HCT116 (cell line): ENCODE results near the gene MMP28. TPM values are rescaled to one million over a fixed set of nuclear protein-coding genes. Genes with fewer than 3 reads are reported as not detected.

Source experiments
- ATAC-seq: fragments of 200-7000 bp; cut with Tn5 transposase; 2 replicates; pipeline ENCODE4 v1.9.1; 2020; ENCODE audit warnings: mild to moderate bottlenecking, moderate library complexity
- BruUV-seq: library from RNA; stranded (reverse); fragments of 400-500 nt; replicated peaks from 2 replicates; lab custom pipeline; 2021; lab: Mats Ljungman, UMichigan
- CTCF ChIA-PET: fragments of 300-600 bp; sonication (Branson Sonifier 250); formaldehyde crosslinking; loops from one replicate; lab custom pipeline; 2021; ENCODE audit warnings: antibody characterized with exemption; lab: Charles Lee
- POLR2A ChIA-PET: fragments of 300-600, 350-600 bp; sonication (Branson Sonifier 250); formaldehyde crosslinking; loops from one replicate; lab custom pipeline; 2021; ENCODE audit warnings: antibody characterized with exemption; lab: Charles Lee
- RAD21 ChIA-PET, 2 experiments: fragments of 300-600 bp; sonication (Branson Sonifier 250); formaldehyde crosslinking; loops; one replicate each; lab custom pipeline; 2023; ENCODE audit warnings: low total read pairs in 2 of 2; ENCODE audit not compliant: uncharacterized antibody in 2 of 2, unreplicated experiment in 2 of 2, low non-redundant PET in 1 of 2; lab: Charles Lee
- DNase-seq: peaks from one replicate; pipeline ENCODE4 v3.0.0-alpha.2; 2010; ENCODE audit warnings: low read depth, low spot score
- H2AFZ ChIP-seq: fragments of 200-600 bp; shearing (Covaris generic), sonication (generic); 2 replicates; pipeline ENCODE4 v1.6.1; 2017; ENCODE audit warnings: low read depth, mixed run types, mixed read lengths, antibody characterized with exemption, low read length; ENCODE audit not compliant: poor library complexity, severe bottlenecking
- H3K27ac ChIP-seq: 2 replicates; pipeline ENCODE4 v1.5.1; 2012; ENCODE audit warnings: low read depth, low read length
- H3K27me3 ChIP-seq: fragments of 200-600 bp; sonication (generic); 2 replicates; pipeline ENCODE4 v1.6.1; 2016; ENCODE audit warnings: mixed run types, low read length, mixed read lengths; ENCODE audit not compliant: insufficient read depth
- H3K36me3 ChIP-seq, 2 experiments: fragments of 200-500 bp in 1 of 2; fragments of 200-600 bp in 1 of 2; sonication (Bioruptor generic) in 1 of 2; sonication (generic) in 1 of 2; 2 replicates each; pipeline versions ENCODE4 v1.5.1 to v1.6.1; 2014 to 2016; ENCODE audit warnings: low read length in 2 of 2, inconsistent platforms in 1 of 2, mixed read lengths in 1 of 2, mixed run types in 1 of 2; ENCODE audit not compliant: insufficient read depth in 2 of 2, control insufficient read depth in 1 of 2
- H3K4me1 ChIP-seq, 2 experiments: fragments of 200-600 bp in 1 of 2; sonication (generic) in 1 of 2; 2 replicates each; pipeline versions ENCODE4 v1.5.1 to v1.6.1; 2012 to 2017; ENCODE audit warnings: low read length in 2 of 2, inconsistent platforms in 1 of 2, mild to moderate bottlenecking in 1 of 2, mixed read lengths in 1 of 2, mixed run types in 1 of 2, moderate library complexity in 1 of 2; ENCODE audit not compliant: insufficient read depth in 2 of 2, control insufficient read depth in 1 of 2
- H3K4me2 ChIP-seq: fragments of 200-600 bp; sonication (generic); 2 replicates; pipeline ENCODE4 v1.6.1; 2017; ENCODE audit warnings: mixed run types, low read length, mixed read lengths
- H3K4me3 ChIP-seq, 2 experiments: fragments of 200-600 bp in 1 of 2; sonication (generic) in 1 of 2; replicated peaks in 1 of 2; 2 replicates each; pipeline ENCODE4 v1.5.1; 2011 to 2016; ENCODE audit warnings: low read length in 2 of 2, control low read depth in 1 of 2, low read depth in 1 of 2, mild to moderate bottlenecking in 1 of 2, mixed read lengths in 1 of 2, mixed run types in 1 of 2
- H3K79me2 ChIP-seq: fragments of 200-600 bp; sonication (generic); 2 replicates; pipeline ENCODE4 v1.6.1; 2017; ENCODE audit warnings: mild to moderate bottlenecking, mixed run types, low read length, moderate library complexity, mixed read lengths; ENCODE audit not compliant: insufficient read depth
- H3K9ac ChIP-seq: fragments of 200-600 bp; sonication (generic); 2 replicates; pipeline ENCODE4 v1.6.1; 2016; ENCODE audit warnings: low read length, mixed read lengths
- H3K9me2 ChIP-seq: fragments of 200-600 bp; sonication (generic), shearing (Covaris generic); 2 replicates; pipeline ENCODE4 v1.6.1; 2017; ENCODE audit warnings: mixed run types, mild to moderate bottlenecking, moderate library complexity; ENCODE audit not compliant: insufficient read depth
- H3K9me3 ChIP-seq, 2 experiments: fragments of 200-500 bp in 1 of 2; fragments of 200-600 bp in 1 of 2; sonication (Bioruptor generic) in 1 of 2; sonication (generic) in 1 of 2; 2 replicates each; pipeline ENCODE4 v1.6.1; 2014 to 2017; ENCODE audit warnings: low read length in 2 of 2, mixed read lengths in 2 of 2, inconsistent platforms in 1 of 2, low read depth in 1 of 2, mild to moderate bottlenecking in 1 of 2, mixed run types in 1 of 2, moderate library complexity in 1 of 2; ENCODE audit not compliant: control insufficient read depth in 1 of 2, insufficient read depth in 1 of 2
- H4K20me1 ChIP-seq: fragments of 200-600 bp; sonication (generic), shearing (Covaris generic); 2 replicates; pipeline ENCODE4 v1.6.1; 2017; ENCODE audit warnings: mixed run types, mild to moderate bottlenecking, moderate library complexity; ENCODE audit not compliant: insufficient read depth
- CBX3 ChIP-seq: IDR thresholded peaks from 2 replicates; pipeline ENCODE4 v1.6.1; 2012; ENCODE audit warnings: low read depth
- CTCF ChIP-seq, 3 experiments: fragments of 200-600 bp in 1 of 3; sonication (generic) in 1 of 3; IDR thresholded peaks in 2 of 3; conservative IDR thresholded peaks in 1 of 3; 2 replicates each; pipeline ENCODE4 v1.5.1; 2012 to 2017; ENCODE audit warnings: low read depth in 2 of 3, low read length in 2 of 3, antibody characterized with exemption in 1 of 3, borderline replicate concordance in 1 of 3, control low read depth in 1 of 3, mild to moderate bottlenecking in 1 of 3, mixed read lengths in 1 of 3, mixed run types in 1 of 3, moderate library complexity in 1 of 3; ENCODE audit not compliant: insufficient read depth in 1 of 3
- EGR1 ChIP-seq: IDR thresholded peaks from 2 replicates; pipeline ENCODE4 v1.6.1; 2012; ENCODE audit warnings: low read depth
- ZFX ChIP-seq: fragments of 450-650 bp; IDR thresholded peaks from 2 replicates; pipeline ENCODE4 v1.6.1; 2017
- intact Hi-C: fragments of 100-400 bp; cut with micrococcal nuclease; formaldehyde crosslinking; loops from 2 replicates; pipeline ENCODE4 v1.10.0; 2022
- total RNA-seq: library from RNA; stranded (reverse); gene quantifications from one replicate; pipeline ENCODE4 v1.2.1, GENCODE V29; 2021; ENCODE audit not compliant: unreplicated experiment

The MMP28 gene
- total RNA-seq, 1 experiment from 2014 or later, result 2.6 TPM

- TF ChIP-seq CTCF (IDR thresholded peaks at IDR 0.05 in 2 of 3, conservative IDR thresholded peaks at IDR 0.05 in 1 of 3; ENCODE audit: borderline replicate concordance in 1 of 3, insufficient read depth in 1 of 3, low read depth in 2 of 3, low read length in 2 of 3) (no peak), CBX3 (no peak), EGR1 (no peak)
Measured at GRCh38 chr17:35742896-35743477, 52.5 kb downstream of the MMP28 start (continued).

- H3K4me2 ChIP-seq, result no peak overlapping the region
- H3K4me3 ChIP-seq, result no peak overlapping the region
- ATAC-seq (no peak), DNase-seq (no peak)
- H4K20me1 ChIP-seq, result no peaks in the 10 kb centered on the region
- H3K9ac ChIP-seq, result no peak overlapping the region
- no peaks in the 10 kb centered on the region for H3K36me3 ChIP-seq
- BruUV-seq, result no TSS peak
- H3K9me3 ChIP-seq, result no peaks in the 10 kb centered on the region
- no peak for TF ChIP-seq ZFX
- H3K4me1 ChIP-seq, result no peaks in the 10 kb centered on the region
- no peaks in the 10 kb centered on the region for H3K9me2 ChIP-seq
- ChIA-PET CTCF (no interaction called here), RAD21 (no interaction called here), POLR2A (no interaction called here)
- intact Hi-C loops, result loop anchor here (10.0 kb wide), 2 partner anchors 1198 to 1318 kb away; no protein-coding TSS in a partner anchor
- no peak overlapping the region for H3K27ac ChIP-seq
- H3K79me2 ChIP-seq, result no peaks in the 10 kb centered on the region
- H3K27me3 ChIP-seq, result no peaks in the 10 kb centered on the region
- no peak overlapping the region for H2AFZ ChIP-seq
Measured at GRCh38 chr17:35742496-35742895, 52.9 kb downstream of the MMP28 start.
